Gastroesophageal sphincter (tissue), 4 donors: ENCODE data around the gene TNFRSF12A. TPM values are rescaled to one million over a fixed set of nuclear protein-coding genes. Genes with fewer than 3 reads are reported as not detected.

ENCODE experiments used
- ATAC-seq: fragments of 150-250 bp; one replicate; pipeline ENCODE4 v1.9.1; 2016; ENCODE audit warnings: mild to moderate bottlenecking, moderate library complexity
- H3K27ac ChIP-seq, 4 donors: fragments of 200-600 bp; sonication (generic) in 3 of 4; 1 replicate in 3 of 4; 2 replicates in 1 of 4; pipeline ENCODE4 v1.5.1; 2016 to 2019
- H3K27me3 ChIP-seq: fragments of 200-600 bp; sonication (generic); one replicate; pipeline ENCODE4 v1.5.1; 2019
- H3K36me3 ChIP-seq, 2 donors: fragments of 200-600 bp; sonication (generic); one replicate each; pipeline ENCODE4 v1.5.1; 2019; ENCODE audit warnings: control low read depth in 1 of 2
- H3K4me1 ChIP-seq, 3 donors: fragments of 200-600 bp; sonication (generic); 1 replicate in 2 of 3; 2 replicates in 1 of 3; pipeline ENCODE4 v1.5.1; 2016 to 2019; ENCODE audit warnings: control low read depth in 2 of 3
- H3K4me3 ChIP-seq, 2 donors: fragments of 200-600 bp; sonication (generic); one replicate each; pipeline ENCODE4 v1.5.1; 2019; ENCODE audit warnings: mild to moderate bottlenecking in 1 of 2, moderate library complexity in 1 of 2
- H3K9me3 ChIP-seq, 3 donors: fragments of 200-600 bp; sonication (generic); one replicate each; pipeline ENCODE4 v1.5.1; 2017 to 2019; ENCODE audit warnings: control low read depth in 2 of 3
- CTCF ChIP-seq, 4 experiments: fragments of 200-600 bp in 2 of 4; fragments of 450-650 bp in 2 of 4; sonication (generic) in 1 of 4; IDR thresholded peaks; one replicate each; pipeline ENCODE4 v1.5.1; 2017 to 2019; ENCODE audit warnings: antibody characterized with exemption in 4 of 4, mild to moderate bottlenecking in 2 of 4, moderate library complexity in 2 of 4
- EP300 ChIP-seq: sonication (generic); formaldehyde crosslinking; IDR thresholded peaks from one replicate; pipeline ENCODE4 v1.6.1; 2017; ENCODE audit warnings: antibody characterized with exemption, mild to moderate bottlenecking
- POLR2A ChIP-seq, 2 donors: fragments of 450-650 bp; IDR thresholded peaks; one replicate each; pipeline ENCODE4 v1.6.1; 2017; ENCODE audit warnings: antibody characterized with exemption in 2 of 2, mild to moderate bottlenecking in 2 of 2, moderate library complexity in 1 of 2
- POLR2AphosphoS5 ChIP-seq: sonication (generic); formaldehyde crosslinking; IDR thresholded peaks from one replicate; pipeline ENCODE4 v1.6.1; 2017; ENCODE audit warnings: antibody characterized with exemption
- WGBS, 2 donors: methylation state at CpG; one replicate each; pipeline ENCODE4 v1.1.5; 2018; ENCODE audit warnings: low coverage in 1 of 2; 5-methylcytosine and 5-hydroxymethylcytosine counted together
- total RNA-seq, 4 donors: library from RNA; depleted of rRNA; stranded (reverse); fragments of >200 nt; gene quantifications; one replicate each; pipeline ENCODE4 v1.1.0, GENCODE V29; 2016

Gene TNFRSF12A
- total RNA-seq, 4 donors from 2014 or later = 26.0 to 135 (median 72.2) TPM

- WGBS, 2 donors = no CpG with 5 or more reads among the region's 17 CpGs
Observed at GRCh38 chr16:2973605-2974318, 46.4 kb upstream of the TNFRSF12A start.

GRCh38 chr16:2974319-2975056 is 45.7 kb upstream of the TNFRSF12A start:
- H3K4me3 ChIP-seq = no peak overlapping the region
- H3K36me3 ChIP-seq = no peaks in the 10 kb centered on the region
- 100% methylated on average over 1 of the region's 15 CpGs; no CpG with 5 or more reads in 1 of the 2 donors for WGBS, 2 donors
- H3K9me3 ChIP-seq = no peaks in the 10 kb centered on the region
- peaks cover 0 to 14% (median 0%) of the 10 kb centered on the region in 3 donors for H3K4me1 ChIP-seq
- H3K27ac ChIP-seq = no peak overlapping the region
- H3K27me3 ChIP-seq = peaks cover 46% of the 10 kb centered on the region
- TF ChIP-seq CTCF (IDR thresholded peaks at IDR 0.05) = no peak
- TF ChIP-seq POLR2A (IDR thresholded peaks at IDR 0.05) = no peak
- no peak for TF ChIP-seq POLR2AphosphoS5
- no peak for TF ChIP-seq EP300
- ATAC-seq = no peak

More at GRCh38 chr16:2973605-2974318, 46.4 kb upstream of the TNFRSF12A start:
- peaks cover 0 to 18% (median 1%) of the 10 kb centered on the region in 3 donors for H3K4me1 ChIP-seq
- H3K4me3 ChIP-seq = no peak overlapping the region
- no peak for ATAC-seq
- peaks cover 42% of the 10 kb centered on the region for H3K27me3 ChIP-seq
- no peaks in the 10 kb centered on the region for H3K36me3 ChIP-seq
- TF ChIP-seq POLR2AphosphoS5 (no peak), POLR2A (IDR thresholded peaks at IDR 0.05) (no peak), EP300 (no peak), CTCF (IDR thresholded peaks at IDR 0.05) (no peak)
- no peak overlapping the region for H3K27ac ChIP-seq
- no peaks in the 10 kb centered on the region for H3K9me3 ChIP-seq

- no peak for ATAC-seq
- TF ChIP-seq EP300 = no peak
- no peak for TF ChIP-seq CTCF (IDR thresholded peaks at IDR 0.05)
- no peak for TF ChIP-seq POLR2A (IDR thresholded peaks at IDR 0.05)
- no peak for TF ChIP-seq POLR2AphosphoS5
- Histone ChIP-seq H3K4me1 (peaks cover 0 to 14% (median 5%) of the 10 kb centered on the region in 3 donors), H3K27ac (no peak overlapping the region), H3K9me3 (no peaks in the 10 kb centered on the region), H3K36me3 (no peaks in the 10 kb centered on the region), H3K27me3 (peaks cover 53% of the 10 kb centered on the region), H3K4me3 (no peak overlapping the region)
- 90% methylated on average over 2 of the region's 28 CpGs; no CpG with 5 or more reads in 1 of the 2 donors for WGBS, 2 donors
Observed at GRCh38 chr16:2975161-2975795, 44.9 kb upstream of the TNFRSF12A start.

GRCh38 chr16:2976201-2976600 is 44.0 kb upstream of the TNFRSF12A start:
- H3K36me3 ChIP-seq = no peaks in the 10 kb centered on the region
- WGBS, 2 donors = 75 to 85% methylated on average over 4 to 5 of the region's 7 CpGs
- no peak for ATAC-seq
- H3K27me3 ChIP-seq = peaks cover 49% of the 10 kb centered on the region
- H3K9me3 ChIP-seq = no peaks in the 10 kb centered on the region
- peaks cover 0 to 17% (median 5%) of the 10 kb centered on the region in 3 donors for H3K4me1 ChIP-seq
- TF ChIP-seq POLR2A (IDR thresholded peaks at IDR 0.05) (no peak), CTCF (IDR thresholded peaks at IDR 0.05) (no peak), EP300 (no peak)
- H3K27ac ChIP-seq = no peak overlapping the region
- H3K4me3 ChIP-seq = no peak overlapping the region
